Nephron progenitor cell (in vitro differentiated cells): ENCODE results near the gene TRPV4.

Experiments used
- DNase-seq: peaks from one replicate; pipeline ENCODE4 v3.0.0; 2021
- H3K27ac Mint-ChIP-seq: 2 replicates; pipeline ENCODE4 v1.8.0; 2021; ENCODE audit warnings: mild to moderate bottlenecking, moderate library complexity, mixed read lengths
- H3K27me3 Mint-ChIP-seq: 2 replicates; pipeline ENCODE4 v1.8.0; 2021; ENCODE audit warnings: mild to moderate bottlenecking, low read depth, mixed read lengths; ENCODE audit not compliant: poor library complexity
- H3K36me3 Mint-ChIP-seq: 2 replicates; pipeline ENCODE4 v1.8.0; 2021; ENCODE audit warnings: low read depth, mixed read lengths
- H3K4me1 Mint-ChIP-seq: 2 replicates; pipeline ENCODE4 v1.8.0; 2021; ENCODE audit warnings: mixed read lengths
- H3K4me3 Mint-ChIP-seq: 2 replicates; pipeline ENCODE4 v1.8.0; 2021; ENCODE audit warnings: mild to moderate bottlenecking, moderate library complexity, mixed read lengths
- H3K9me3 Mint-ChIP-seq: 2 replicates; pipeline ENCODE4 v1.8.0; 2021; ENCODE audit warnings: mild to moderate bottlenecking, moderate library complexity, mixed read lengths
- TF ChIP-seq, protein P1 (sequence below): fragments of 200-600 bp; sonication (generic); IDR thresholded peaks from 2 replicates; pipeline ENCODE4 v1.5.0; 2021; ENCODE audit warnings: antibody characterized with exemption

Gene TRPV4

GRCh38 chr12:109767991-109768900 is 65.0 kb downstream of the TRPV4 start:
- no peaks in the 10 kb centered on the region for H3K27me3 Mint-ChIP-seq
- H3K4me3 Mint-ChIP-seq = no peak overlapping the region
- no peaks in the 10 kb centered on the region for H3K9me3 Mint-ChIP-seq
- H3K4me1 Mint-ChIP-seq = peaks cover 5% of the 10 kb centered on the region
- no peaks in the 10 kb centered on the region for H3K36me3 Mint-ChIP-seq
- TF ChIP-seq, protein P1, sequence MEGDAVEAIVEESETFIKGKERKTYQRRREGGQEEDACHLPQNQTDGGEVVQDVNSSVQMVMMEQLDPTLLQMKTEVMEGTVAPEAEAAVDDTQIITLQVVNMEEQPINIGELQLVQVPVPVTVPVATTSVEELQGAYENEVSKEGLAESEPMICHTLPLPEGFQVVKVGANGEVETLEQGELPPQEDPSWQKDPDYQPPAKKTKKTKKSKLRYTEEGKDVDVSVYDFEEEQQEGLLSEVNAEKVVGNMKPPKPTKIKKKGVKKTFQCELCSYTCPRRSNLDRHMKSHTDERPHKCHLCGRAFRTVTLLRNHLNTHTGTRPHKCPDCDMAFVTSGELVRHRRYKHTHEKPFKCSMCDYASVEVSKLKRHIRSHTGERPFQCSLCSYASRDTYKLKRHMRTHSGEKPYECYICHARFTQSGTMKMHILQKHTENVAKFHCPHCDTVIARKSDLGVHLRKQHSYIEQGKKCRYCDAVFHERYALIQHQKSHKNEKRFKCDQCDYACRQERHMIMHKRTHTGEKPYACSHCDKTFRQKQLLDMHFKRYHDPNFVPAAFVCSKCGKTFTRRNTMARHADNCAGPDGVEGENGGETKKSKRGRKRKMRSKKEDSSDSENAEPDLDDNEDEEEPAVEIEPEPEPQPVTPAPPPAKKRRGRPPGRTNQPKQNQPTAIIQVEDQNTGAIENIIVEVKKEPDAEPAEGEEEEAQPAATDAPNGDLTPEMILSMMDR = no peak
- DNase-seq = no peak
- no peak overlapping the region for H3K27ac Mint-ChIP-seq

DNA sequence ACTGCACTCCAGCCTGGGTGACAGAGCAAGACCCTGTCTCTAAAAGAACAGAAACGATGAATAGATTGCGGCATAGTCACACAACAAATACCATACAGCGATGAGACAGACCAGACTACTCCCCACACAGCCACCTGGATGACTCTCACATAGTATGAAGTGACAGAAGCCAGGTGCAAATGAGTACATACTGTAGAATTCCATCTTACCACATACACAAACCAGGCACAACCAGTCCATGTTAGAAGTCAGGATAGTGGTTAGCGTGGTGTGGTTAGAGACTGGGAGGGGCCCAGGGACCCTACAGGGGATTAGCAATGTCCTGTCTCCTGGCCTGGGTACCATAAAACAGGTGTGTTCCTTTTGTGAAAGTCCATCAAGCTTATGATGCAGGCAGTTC is 65.7 kb downstream of the TRPV4 start:
- Mint-ChIP-seq H3K4me3 (no peak overlapping the region), H3K9me3 (no peaks in the 10 kb centered on the region), H3K27ac (no peak overlapping the region), H3K27me3 (no peaks in the 10 kb centered on the region), H3K36me3 (no peaks in the 10 kb centered on the region), H3K4me1 (peaks cover 5% of the 10 kb centered on the region)
- TF ChIP-seq, protein P1 = no peak
- no peak for DNase-seq

DNA sequence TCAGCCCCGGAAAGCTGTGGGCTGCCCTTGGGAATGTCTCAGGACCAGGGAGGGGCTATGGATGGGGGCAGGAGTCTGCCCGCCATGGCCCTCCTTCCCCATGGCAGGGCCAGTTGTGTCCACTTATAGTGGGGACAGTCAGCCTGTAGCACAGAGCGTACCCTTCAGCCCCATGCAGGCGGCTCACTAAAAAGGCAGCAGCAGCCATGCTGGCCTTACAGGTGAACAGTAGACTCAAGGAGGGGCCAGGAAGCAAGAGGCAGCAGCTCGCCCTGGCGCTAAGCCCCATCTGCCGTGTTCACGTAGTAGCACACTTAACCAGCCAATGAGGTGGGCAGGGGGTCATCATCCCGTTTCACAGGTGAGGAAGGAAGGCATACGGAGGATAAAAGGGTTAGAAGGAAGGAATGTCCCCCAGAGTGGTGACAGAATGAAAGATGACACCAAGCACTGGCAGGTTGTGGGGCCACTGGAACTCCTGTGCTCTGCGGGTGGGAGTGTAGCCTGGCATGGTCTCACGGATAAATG is 66.9 kb downstream of the TRPV4 start:
- H3K27ac Mint-ChIP-seq = no peak overlapping the region
- H3K4me3 Mint-ChIP-seq = no peak overlapping the region
- H3K27me3 Mint-ChIP-seq = no peaks in the 10 kb centered on the region
- TF ChIP-seq, protein P1 = no peak
- H3K36me3 Mint-ChIP-seq = no peaks in the 10 kb centered on the region
- H3K4me1 Mint-ChIP-seq = peaks cover 5% of the 10 kb centered on the region
- no peak for DNase-seq
- no peaks in the 10 kb centered on the region for H3K9me3 Mint-ChIP-seq

- Mint-ChIP-seq H3K36me3 (no peaks in the 10 kb centered on the region), H3K4me3 (no peak overlapping the region), H3K4me1 (peaks cover 5% of the 10 kb centered on the region), H3K9me3 (no peaks in the 10 kb centered on the region), H3K27me3 (no peaks in the 10 kb centered on the region), H3K27ac (no peak overlapping the region)
- TF ChIP-seq, protein P1 = no peak
- no peak for DNase-seq
These were observed 67.8 kb downstream of the TRPV4 start for GRCh38 chr12:109765446-109765810.

DNA sequence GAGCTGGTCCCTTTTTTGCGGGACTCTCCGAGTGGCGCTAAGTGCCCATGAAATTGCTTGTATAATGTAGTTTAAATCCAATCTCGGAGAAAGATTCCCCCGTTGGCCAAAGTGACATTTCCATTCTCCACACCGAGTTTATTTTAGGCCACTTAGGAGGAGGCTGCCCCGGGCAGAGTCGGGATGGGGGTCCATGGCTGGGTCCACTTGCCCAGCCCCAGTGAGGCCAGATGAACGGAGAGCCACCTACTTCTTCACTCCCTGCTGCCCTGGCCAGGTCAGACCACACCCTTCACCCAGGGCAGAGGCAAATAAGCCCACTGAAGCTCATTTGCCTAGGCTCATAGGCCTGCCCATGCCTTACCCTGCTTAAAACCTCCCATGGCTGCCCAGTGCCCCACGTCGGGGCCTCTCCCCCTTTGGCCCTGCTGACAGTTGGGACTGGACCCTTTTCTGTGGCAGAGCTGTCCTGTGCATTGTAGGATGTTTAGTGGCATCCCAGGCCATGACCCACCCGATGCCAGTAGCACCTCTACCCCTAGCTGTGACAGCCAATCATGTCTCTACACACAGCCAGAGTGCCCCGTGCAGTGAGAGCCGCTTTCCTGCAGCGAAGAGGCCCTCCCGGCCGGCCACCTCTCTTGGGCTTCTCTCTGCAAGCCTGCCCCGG is 68.3 kb downstream of the TRPV4 start:
- Mint-ChIP-seq H3K27me3 (no peaks in the 10 kb centered on the region), H3K9me3 (no peaks in the 10 kb centered on the region), H3K27ac (no peak overlapping the region), H3K4me3 (no peak overlapping the region), H3K4me1 (peaks cover 5% of the 10 kb centered on the region), H3K36me3 (no peaks in the 10 kb centered on the region)
- peak; percentile 1 for DNase-seq
- TF ChIP-seq, protein P1 = no peak
